Measurements from ENCODE around the gene RFXANK.

The RFXANK gene

DNA sequence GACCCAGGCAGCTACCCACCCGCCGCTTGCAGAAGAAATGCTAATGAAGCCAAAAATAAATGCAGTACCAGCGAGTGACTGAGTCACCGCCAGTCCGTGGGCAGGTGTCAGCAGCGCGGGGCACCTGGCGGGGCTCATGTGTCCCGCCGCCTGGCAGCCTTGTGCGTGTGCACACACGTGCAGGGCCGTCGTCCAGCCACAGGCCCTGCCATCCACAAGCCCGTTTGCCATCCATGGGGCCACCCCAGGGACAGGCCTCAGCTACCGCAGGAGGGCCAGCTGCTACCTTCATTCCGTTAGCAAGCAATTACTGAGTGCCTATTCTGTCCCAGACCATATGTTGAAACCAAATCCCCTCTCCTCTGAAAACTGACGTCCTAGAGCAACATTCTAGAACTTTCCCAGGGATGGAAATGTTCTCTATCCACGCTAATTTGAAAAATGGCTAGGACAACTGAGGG lies 40.2 kb downstream of the RFXANK start:
- DNase-seq (ENCODE audit: low read depth in 2 of 2) = no peak

DNA sequence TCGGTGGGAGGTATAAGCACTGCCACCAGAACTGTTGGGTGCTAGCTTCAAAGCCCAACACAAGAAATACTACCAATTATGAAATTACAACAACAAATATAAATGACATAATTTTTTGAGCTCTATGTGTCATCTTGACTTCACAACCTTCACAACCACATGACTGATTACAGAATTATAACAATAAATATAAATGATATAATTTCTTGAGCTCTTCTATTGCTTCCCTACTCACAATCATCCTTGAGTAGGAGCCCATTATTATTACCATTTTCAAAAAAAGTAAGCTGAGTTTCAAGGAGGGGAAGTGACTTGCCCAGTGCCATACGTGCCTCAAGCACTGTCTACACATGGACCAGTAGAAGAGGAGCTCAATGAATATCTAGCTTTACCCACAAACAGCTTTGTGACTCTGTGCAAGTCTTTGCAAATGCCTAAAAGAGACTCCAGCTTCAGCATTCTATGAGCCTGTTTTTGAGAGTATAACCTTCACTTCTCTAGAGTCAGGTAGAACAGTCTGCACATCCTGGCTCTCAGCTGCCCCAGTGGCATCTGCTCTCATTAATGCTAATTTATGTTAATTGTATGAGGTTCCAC lies 42.3 kb downstream of the RFXANK start:
- DNase-seq (ENCODE audit: low read depth in 2 of 2) = no peak

DNA sequence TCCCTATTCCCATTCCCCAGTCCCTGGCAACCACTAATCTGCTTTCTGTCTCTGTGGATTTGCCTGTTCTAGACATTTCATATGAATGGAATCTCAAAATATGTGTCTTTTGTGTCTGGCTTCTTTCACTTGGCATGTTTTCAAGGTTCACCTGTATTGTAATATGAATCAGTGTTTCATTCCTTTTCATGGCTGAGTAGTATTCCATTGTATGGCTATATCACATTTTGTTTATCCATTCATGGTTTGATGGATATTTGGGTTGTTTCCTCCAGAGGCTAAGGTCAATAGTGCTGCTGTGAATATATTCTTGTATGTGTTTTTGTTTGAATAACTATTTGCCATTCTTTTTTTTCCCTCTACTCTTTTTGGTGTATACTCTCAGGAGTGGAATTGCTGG lies 44.1 kb downstream of the RFXANK start:
- DNase-seq (ENCODE audit: low read depth in 2 of 2) = no peak

DNA sequence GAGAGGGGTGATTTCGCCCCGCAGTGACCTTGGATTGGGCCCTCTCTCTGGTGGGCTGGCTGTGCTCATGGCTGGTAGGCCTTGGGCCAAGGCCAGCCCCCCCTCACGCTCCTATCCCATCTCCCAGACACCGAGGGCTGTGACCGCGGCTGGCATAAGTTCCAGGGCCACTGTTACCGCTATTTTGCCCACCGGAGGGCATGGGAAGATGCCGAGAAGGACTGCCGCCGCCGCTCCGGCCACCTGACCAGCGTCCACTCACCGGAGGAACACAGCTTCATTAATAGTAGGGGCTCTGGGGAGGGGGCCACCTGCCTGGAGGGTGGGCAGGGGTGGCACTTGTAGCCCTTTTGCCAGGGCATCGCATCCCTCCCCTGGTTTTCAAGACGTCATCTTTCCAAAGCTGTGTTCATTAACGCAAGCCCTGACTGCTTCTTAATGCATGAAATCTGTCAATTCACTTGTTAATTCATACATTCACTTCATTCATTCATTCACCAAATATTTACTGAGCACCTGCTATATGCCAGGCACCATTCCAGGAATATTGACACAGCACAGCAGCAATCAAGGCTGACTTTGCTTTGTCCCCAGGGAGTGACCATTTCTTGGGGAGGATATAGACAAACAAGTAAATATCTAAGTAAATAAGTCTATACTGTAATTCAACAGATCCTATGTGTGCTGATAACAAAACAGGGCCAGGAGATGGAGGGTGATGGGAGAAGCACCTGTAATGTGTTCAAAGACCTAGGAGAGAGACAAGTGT lies 46.3 kb downstream of the RFXANK start:
- DNase-seq (ENCODE audit: low read depth in 2 of 2) = no peak

DNA sequence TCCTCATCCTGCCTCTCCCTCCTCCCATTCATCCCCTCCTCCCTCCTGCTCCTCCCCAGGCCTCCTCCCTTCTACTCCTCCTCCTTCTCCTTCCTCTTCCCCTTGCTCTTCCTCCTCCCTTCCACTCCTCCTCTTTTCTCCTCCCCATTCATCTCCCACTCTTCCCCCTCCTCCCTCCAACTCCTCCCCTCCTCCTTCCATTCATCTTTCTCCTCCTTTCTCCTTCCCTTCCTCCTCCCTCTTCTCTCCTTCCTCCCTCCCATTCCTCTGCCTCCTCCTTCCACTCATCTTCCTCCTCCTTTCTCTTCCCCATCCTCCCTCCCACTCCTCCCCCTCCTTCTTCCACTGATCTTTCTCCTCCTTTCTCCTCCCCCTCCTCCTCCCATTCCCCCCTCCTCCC lies 47.6 kb downstream of the RFXANK start:
- no peak for DNase-seq (ENCODE audit: low read depth in 2 of 2)

DNA sequence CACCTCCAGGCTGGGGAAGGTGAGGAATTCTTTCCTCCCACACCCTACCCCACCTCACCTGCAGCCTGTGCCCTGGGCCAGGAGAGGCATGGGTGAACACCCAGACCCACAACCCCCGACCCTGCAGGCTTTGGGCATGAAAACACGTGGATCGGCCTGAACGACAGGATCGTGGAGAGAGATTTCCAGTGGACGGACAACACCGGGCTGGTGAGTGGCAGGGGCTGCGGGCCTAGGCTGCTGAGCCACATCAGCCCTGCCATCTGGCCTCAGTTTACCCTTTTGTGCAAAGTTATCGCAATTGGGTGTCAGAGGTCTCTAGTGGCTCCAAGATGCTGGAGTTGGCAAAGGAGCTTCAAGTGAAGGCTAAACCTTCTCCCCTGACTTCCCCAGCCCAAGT lies 48.4 kb downstream of the RFXANK start:
- no peak for DNase-seq (ENCODE audit: low read depth in 2 of 2)

DNA sequence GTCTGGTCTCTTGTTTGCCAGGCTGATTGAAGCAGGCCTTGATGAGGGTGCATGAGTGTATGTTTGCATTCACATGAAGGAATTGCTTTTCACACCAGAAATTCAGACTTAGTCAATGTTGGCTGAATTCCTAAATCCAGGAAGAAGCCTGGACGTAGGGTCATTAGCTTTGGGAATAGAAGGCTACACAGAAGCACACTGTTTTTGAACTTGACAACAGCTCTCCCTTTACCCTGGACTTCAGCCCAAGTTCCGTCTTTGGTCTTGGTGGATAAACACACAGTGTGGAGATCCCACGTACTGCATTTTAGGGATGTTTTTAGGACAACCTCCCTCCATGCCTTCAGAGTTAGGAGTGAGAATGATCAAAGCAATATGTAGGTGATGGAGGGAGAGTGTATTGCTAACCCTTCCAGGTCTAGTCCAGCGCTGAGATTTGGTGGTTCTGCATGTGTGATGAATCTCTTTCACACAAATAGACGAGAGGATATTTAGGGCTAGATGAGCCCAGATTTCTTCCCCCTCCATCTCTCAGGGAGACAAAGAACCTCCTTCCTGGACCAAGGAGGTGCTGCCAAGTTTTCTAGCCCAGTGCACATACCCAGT lies 58.2 kb downstream of the RFXANK start:
- no peak for DNase-seq (ENCODE audit: low read depth in 2 of 2)

All from stimulated activated CD8-positive, alpha-beta memory T cell treated with anti-CD3 and anti-CD28 coated beads, Interleukin-2, amount 100 ng/mL, for 48 hours (primary cell).